ENCODE results near the gene TTC28.
"Not testable (repeated sequence)": the region's sequence is repeated elsewhere in the genome, so short reads cannot be mapped to it uniquely, and the experiment has no call there.

The TTC28 gene

GRCh38 chr22:28397306-28397705 lies 282.3 kb downstream of the TTC28 start:
- DNase-seq, result no peak

- DNase-seq, result no peak
These were observed 283.5 kb downstream of the TTC28 start for GRCh38 chr22:28395920-28396753.

GRCh38 chr22:28395520-28395919 lies 284.1 kb downstream of the TTC28 start:
- no peak for DNase-seq

GRCh38 chr22:28394513-28395110 lies 285.0 kb downstream of the TTC28 start:
- DNase-seq, result no peak

- no peak for DNase-seq
These were observed 298.0 kb downstream of the TTC28 start for GRCh38 chr22:28381429-28382167.

- DNase-seq, result no peak
These were observed 299.7 kb downstream of the TTC28 start for GRCh38 chr22:28379951-28380350.

- DNase-seq, result no peak
These were observed 300.4 kb downstream of the TTC28 start for GRCh38 chr22:28379075-28379779.

GRCh38 chr22:28375761-28376534 lies 303.7 kb downstream of the TTC28 start:
- DNase-seq, result no peak

- DNase-seq, result no peak
These were observed 305.8 kb downstream of the TTC28 start for GRCh38 chr22:28373831-28374230.

GRCh38 chr22:28369854-28370253 lies 309.8 kb downstream of the TTC28 start:
- DNase-seq, result no peak

GRCh38 chr22:28366856-28367255 lies 312.8 kb downstream of the TTC28 start:
- DNase-seq, result no peak

GRCh38 chr22:28365371-28365770 lies 314.3 kb downstream of the TTC28 start:
- no peak for DNase-seq

GRCh38 chr22:28364105-28364504 lies 315.5 kb downstream of the TTC28 start:
- DNase-seq, result not testable (repeated sequence)

GRCh38 chr22:28360939-28361338 lies 318.7 kb downstream of the TTC28 start:
- no peak for DNase-seq

GRCh38 chr22:28358312-28358711 lies 321.3 kb downstream of the TTC28 start:
- no peak for DNase-seq

- no peak for DNase-seq
These were observed 322.4 kb downstream of the TTC28 start for GRCh38 chr22:28357193-28357592.

GRCh38 chr22:28351476-28351875 lies 328.2 kb downstream of the TTC28 start:
- no peak for DNase-seq

- no peak for DNase-seq
These were observed 330.7 kb downstream of the TTC28 start for GRCh38 chr22:28348613-28349609.

GRCh38 chr22:28346308-28346707 lies 333.3 kb downstream of the TTC28 start:
- DNase-seq, result no peak

- DNase-seq, result no peak
These were observed 334.5 kb downstream of the TTC28 start for GRCh38 chr22:28344918-28345703.
